Heart left ventricle (tissue), 13 donors: ENCODE data around the gene ADRA2B.

Experiments
- CTCF ChIP-seq, 12 donors: fragments of 200-600 bp; sonication (generic) in 4 of 12; IDR thresholded peaks; one replicate each; pipeline versions ENCODE4 v1.5.0 to v1.8.0; 2018 to 2022; ENCODE audit warnings: antibody characterized with exemption in 12 of 12, mild to moderate bottlenecking in 5 of 12
- POLR2A ChIP-seq, 2 donors: fragments of 450-650 bp; IDR thresholded peaks; one replicate each; pipeline ENCODE4 v1.6.1; 2017; ENCODE audit warnings: antibody characterized with exemption in 2 of 2, mild to moderate bottlenecking in 2 of 2, moderate library complexity in 2 of 2
- donor health status: ischemic (EF 13 %, LVEDD 7.1; RV severe dilation, severe dysfunction).
- donor health status: DM: no; HTN: yes; CAD: no.
- donor health status: DM: no; HTN: no; CAD: no.
- donor health status: ischemic (EF 25% LVEDD 6.9; RV normal size, moderate dysfunction).
- donor health status: ischemic (EF 25% LVEDD 5.7; RV mildly dilated, moderate dysfunction).
- donor health status: ischemic (EF 35%, LVEDD 5.7; RV mildly dilated, moderate dysfunction).
- donor health status: nonischemic (EF 11% LVEDD 7.7; RV severe dilation, severe dysfunction).
- donor health status: DM: yes; HTN: yes; CAD: no.
- donor health status: PGD.
- donor health status: ischemic (EF 29% LVEDD 5.4; RV normal size, mild dysfunction).
- donor health status: nonischemic (EF 23%, LVEDD 6.1; RV moderate dilation, normal function).

GRCh38 chr2:96146881-96147592 is 30.7 kb upstream of the ADRA2B start:
- no peak for TF ChIP-seq POLR2A (IDR thresholded peaks at IDR 0.05)
- no peak for TF ChIP-seq CTCF (IDR thresholded peaks at IDR 0.05)
